ENCODE measurements around the gene TMEM26. TPM values are rescaled to one million over a fixed set of nuclear protein-coding genes. Genes with fewer than 3 reads are reported as not detected.

The TMEM26 gene
- total RNA-seq (1.2 TPM), polyA plus RNA-seq (ENCODE audit: insufficient read depth, low read depth, low replicate concordance) (1.6 TPM)
- long read RNA-seq, donor 1, result 0 reads
- long read RNA-seq, donor 2, result 0 reads
- long read RNA-seq, donor 3, result 0 reads
- long read RNA-seq, donor 4, result 0 reads
- long read RNA-seq, donor 5, result 0 reads
- long read RNA-seq, donor 6, full-length matches to known transcripts, result 2 of 2 reads
- long read RNA-seq, donor 6, partial matches to known transcripts, result 0 of 2 reads
- long read RNA-seq, donor 6, other reads (novel, unspliced or antisense), result 0 of 2 reads
- long read RNA-seq, donor 7, full-length matches to known transcripts, result 2 of 2 reads
- long read RNA-seq, donor 7, partial matches to known transcripts, result 0 of 2 reads
- long read RNA-seq, donor 7, other reads (novel, unspliced or antisense), result 0 of 2 reads
- long read RNA-seq, donor 8, full-length matches to known transcripts, result 1 of 1 reads
- long read RNA-seq, donor 8, partial matches to known transcripts, result 0 of 1 reads
- long read RNA-seq, donor 8, other reads (novel, unspliced or antisense), result 0 of 1 reads
- long read RNA-seq, donor 9, result 0 reads
- long read RNA-seq, donor 10, result 0 reads

DNA sequence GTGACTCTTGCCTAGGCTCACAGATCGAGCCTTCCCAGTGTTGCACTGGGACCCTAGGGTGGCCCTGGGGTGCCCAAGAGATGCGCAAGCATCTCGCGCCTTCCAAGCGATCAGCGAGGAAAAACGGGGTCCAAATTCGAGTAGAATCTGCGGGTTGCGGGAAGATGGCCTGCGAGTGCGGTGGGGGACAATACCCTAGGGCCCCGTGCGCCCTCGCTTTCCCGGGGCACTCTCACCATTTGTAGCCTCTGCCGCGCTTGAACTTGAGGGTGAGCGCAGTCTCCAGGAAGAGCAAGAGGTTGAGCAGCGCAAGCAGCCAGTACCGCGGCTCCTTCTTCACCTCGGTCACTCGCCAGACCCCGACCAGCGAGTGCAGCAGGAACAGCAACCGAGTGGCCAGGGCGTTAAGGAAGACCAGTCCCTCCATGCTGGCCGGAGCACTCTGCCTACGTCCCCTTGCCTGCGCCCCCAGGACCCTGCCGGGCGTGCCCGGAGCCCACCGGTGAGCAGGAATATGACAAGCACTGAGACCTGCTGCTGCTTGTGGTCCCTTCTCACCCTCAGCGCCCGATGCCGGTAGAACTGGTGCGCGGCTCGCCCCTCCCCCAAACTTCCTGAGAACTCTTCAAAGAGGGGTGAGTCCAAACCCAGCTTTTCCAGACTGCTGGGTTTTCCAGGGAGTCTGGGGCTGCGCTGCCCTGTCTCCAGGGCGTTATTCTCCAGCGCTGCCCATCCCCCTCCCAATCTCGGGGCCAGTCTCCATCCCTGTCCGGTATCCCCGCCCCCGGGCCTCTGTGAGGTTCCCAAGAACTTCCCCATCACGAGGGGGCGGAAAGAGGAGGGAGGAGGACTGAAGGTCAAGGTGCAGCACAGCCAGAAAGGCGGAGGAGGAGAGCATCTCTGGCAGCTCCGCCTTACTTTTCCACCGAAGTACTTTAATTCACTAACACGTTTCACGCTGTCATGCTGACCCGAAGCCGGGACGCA is at the start of gene TMEM26:
Gene TMEM26 (minus strand): TSS at position 727 of the 987 bp plus-strand sequence. CDS start 300 bp downstream, at position 427.
- DNase-seq (peak; percentile 81 to 92 (median 87)), FAIRE-seq (no peak)
- intact Hi-C loops (cut with DNase I), result no loop called here
- Histone ChIP-seq H3K27me3 (ENCODE audit: control insufficient read depth, insufficient read depth, low read length) (no peaks in the 10 kb centered on the region), H3K36me3 (ENCODE audit: control insufficient read depth in 2 of 3, insufficient read depth in 3 of 3, low read length in 3 of 3) (no peaks in the 10 kb centered on the region), H3K4me3 (ENCODE audit: low read length in 3 of 3) (peak within 1 kb of the TSS; percentile 76 to 85 (median 82)), H3K9ac (ENCODE audit: low read length in 3 of 3) (peak within 1 kb of the TSS; percentile 37 to 71 (median 63)), H3K9me3 (ENCODE audit: control insufficient read depth in 2 of 3, insufficient read depth in 1 of 3, low read length in 3 of 3) (no peaks in the 10 kb centered on the region), H3K4me1 (ENCODE audit: control insufficient read depth in 2 of 3, insufficient read depth in 2 of 3, low read depth in 1 of 3, low read length in 3 of 3) (peaks cover 0 to 13% (median 10%) of the 10 kb centered on the region in 3 donors), H3K27ac (ENCODE audit: low read depth in 2 of 2, low read length in 2 of 2) (peak within 1 kb of the TSS; percentile 38 to 75)
- TF ChIP-seq, protein P1, sequence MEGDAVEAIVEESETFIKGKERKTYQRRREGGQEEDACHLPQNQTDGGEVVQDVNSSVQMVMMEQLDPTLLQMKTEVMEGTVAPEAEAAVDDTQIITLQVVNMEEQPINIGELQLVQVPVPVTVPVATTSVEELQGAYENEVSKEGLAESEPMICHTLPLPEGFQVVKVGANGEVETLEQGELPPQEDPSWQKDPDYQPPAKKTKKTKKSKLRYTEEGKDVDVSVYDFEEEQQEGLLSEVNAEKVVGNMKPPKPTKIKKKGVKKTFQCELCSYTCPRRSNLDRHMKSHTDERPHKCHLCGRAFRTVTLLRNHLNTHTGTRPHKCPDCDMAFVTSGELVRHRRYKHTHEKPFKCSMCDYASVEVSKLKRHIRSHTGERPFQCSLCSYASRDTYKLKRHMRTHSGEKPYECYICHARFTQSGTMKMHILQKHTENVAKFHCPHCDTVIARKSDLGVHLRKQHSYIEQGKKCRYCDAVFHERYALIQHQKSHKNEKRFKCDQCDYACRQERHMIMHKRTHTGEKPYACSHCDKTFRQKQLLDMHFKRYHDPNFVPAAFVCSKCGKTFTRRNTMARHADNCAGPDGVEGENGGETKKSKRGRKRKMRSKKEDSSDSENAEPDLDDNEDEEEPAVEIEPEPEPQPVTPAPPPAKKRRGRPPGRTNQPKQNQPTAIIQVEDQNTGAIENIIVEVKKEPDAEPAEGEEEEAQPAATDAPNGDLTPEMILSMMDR (IDR thresholded peaks at IDR 0.05; ENCODE audit: borderline replicate concordance, extremely low read depth, insufficient read depth), result no peak

- no peak overlapping the region for H3K27ac ChIP-seq (ENCODE audit: low read depth in 2 of 2, low read length in 2 of 2)
- no peaks in the 10 kb centered on the region for H3K4me1 ChIP-seq (ENCODE audit: control insufficient read depth in 2 of 3, insufficient read depth in 2 of 3, low read depth in 1 of 3, low read length in 3 of 3)
- no peak overlapping the region for H3K4me3 ChIP-seq (ENCODE audit: low read length in 3 of 3)
- TF ChIP-seq, protein P1 (IDR thresholded peaks at IDR 0.05; ENCODE audit: borderline replicate concordance, extremely low read depth, insufficient read depth), result no peak
- H3K9me3 ChIP-seq (ENCODE audit: control insufficient read depth in 2 of 3, insufficient read depth in 1 of 3, low read length in 3 of 3), result no peaks in the 10 kb centered on the region
- no peaks in the 10 kb centered on the region for H3K36me3 ChIP-seq (ENCODE audit: control insufficient read depth in 2 of 3, insufficient read depth in 3 of 3, low read length in 3 of 3)
- intact Hi-C loops (cut with DNase I), result no loop called here
- no peak overlapping the region for H3K9ac ChIP-seq (ENCODE audit: low read length in 3 of 3)
- H3K27me3 ChIP-seq (ENCODE audit: control insufficient read depth, insufficient read depth, low read length), result no peaks in the 10 kb centered on the region
- FAIRE-seq, result no peak
- no peak for DNase-seq
Measured at GRCh38 chr10:61500460-61500859, 47.3 kb upstream of the TMEM26 start.

DNA sequence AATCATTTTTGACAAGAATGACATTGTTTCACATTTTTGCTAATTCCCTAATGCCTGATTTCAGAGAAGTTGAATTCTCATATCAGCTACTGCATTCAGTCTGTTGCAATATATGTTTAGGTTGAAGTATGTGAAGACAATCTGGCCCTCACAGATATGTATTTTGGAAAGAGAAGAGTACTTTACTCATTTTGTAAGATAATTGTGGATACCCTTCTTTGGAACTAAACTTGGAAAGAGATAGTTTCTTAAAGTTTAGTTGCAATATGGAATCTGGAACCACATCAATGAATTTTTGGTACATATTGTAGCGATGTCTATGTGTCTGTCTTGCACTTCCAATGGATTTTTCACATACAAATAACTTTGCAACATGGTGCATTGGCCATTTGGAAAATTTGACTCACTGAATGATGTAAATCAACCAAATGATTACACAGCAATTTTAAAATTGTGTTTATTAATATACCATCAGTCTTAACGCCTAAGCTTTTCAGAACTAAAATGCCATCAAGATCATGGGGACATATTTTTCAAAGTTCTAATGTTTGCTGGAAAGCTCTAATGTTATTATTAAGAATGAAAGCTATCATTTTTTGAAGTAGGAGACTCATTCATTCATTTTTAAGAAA is 39.3 kb upstream of the TMEM26 start:
- DNase-seq (no peak), FAIRE-seq (no peak)
- Histone ChIP-seq H3K9ac (ENCODE audit: low read length in 3 of 3) (no peak overlapping the region), H3K27me3 (ENCODE audit: control insufficient read depth, insufficient read depth, low read length) (no peaks in the 10 kb centered on the region), H3K4me3 (ENCODE audit: low read length in 3 of 3) (no peak overlapping the region), H3K9me3 (ENCODE audit: control insufficient read depth in 2 of 3, insufficient read depth in 1 of 3, low read length in 3 of 3) (no peaks in the 10 kb centered on the region), H3K4me1 (ENCODE audit: control insufficient read depth in 2 of 3, insufficient read depth in 2 of 3, low read depth in 1 of 3, low read length in 3 of 3) (no peaks in the 10 kb centered on the region), H3K27ac (ENCODE audit: low read depth in 2 of 2, low read length in 2 of 2) (no peak overlapping the region), H3K36me3 (ENCODE audit: control insufficient read depth in 2 of 3, insufficient read depth in 3 of 3, low read length in 3 of 3) (no peaks in the 10 kb centered on the region)
- TF ChIP-seq, protein P1 (IDR thresholded peaks at IDR 0.05; ENCODE audit: borderline replicate concordance, extremely low read depth, insufficient read depth), result no peak
- intact Hi-C loops (cut with DNase I), result no loop called here
